Body of pancreas (tissue), 4 donors: ENCODE measurements around the gene CNTD1. TPM values are rescaled to one million over a fixed set of nuclear protein-coding genes. Genes with fewer than 3 reads are reported as not detected.

Experiments
- ATAC-seq: fragments of 150-250 bp; one replicate; pipeline ENCODE4 v1.9.1; 2016
- DNase-seq, 4 donors: peaks; one replicate each; pipeline ENCODE4 v3.0.0-alpha.2; 2019
- H3K27ac ChIP-seq, 4 donors: fragments of 200-600 bp; sonication (generic); 1 replicate in 3 of 4; 2 replicates in 1 of 4; pipeline versions ENCODE4 v1.5.1 to v1.6.1; 2016 to 2019; ENCODE audit warnings: mild to moderate bottlenecking in 1 of 4, mixed read lengths in 1 of 4, moderate library complexity in 1 of 4
- H3K27me3 ChIP-seq, 2 donors: fragments of 200-600 bp; sonication (generic); one replicate each; pipeline ENCODE4 v1.6.0; 2016; ENCODE audit warnings: mild to moderate bottlenecking in 1 of 2
- H3K36me3 ChIP-seq, 2 donors: fragments of 200-600 bp; sonication (generic); replicated peaks in 1 of 2; 2 replicates each; pipeline ENCODE4 v1.5.1; 2016; ENCODE audit warnings: low read depth in 2 of 2; ENCODE audit not compliant: insufficient read depth in 1 of 2
- H3K4me1 ChIP-seq: fragments of 200-600 bp; sonication (generic); one replicate; pipeline ENCODE4 v1.6.0; 2016
- H3K4me3 ChIP-seq, 2 donors: fragments of 200-600 bp; sonication (generic); 1 replicate in 1 of 2; 2 replicates in 1 of 2; pipeline ENCODE4 v1.5.1; 2016 to 2019
- H3K9me3 ChIP-seq, 3 donors: fragments of 200-600 bp; sonication (generic); 1 replicate in 2 of 3; 2 replicates in 1 of 3; pipeline ENCODE4 v1.5.1; 2016
- POLR2A ChIP-seq, 3 donors: fragments of 450-650 bp; IDR thresholded peaks; one replicate each; pipeline ENCODE4 v1.6.1; 2016; ENCODE audit warnings: antibody characterized with exemption in 3 of 3, mild to moderate bottlenecking in 2 of 3
- whole genome bisulfite sequencing, 2 donors: methylation state at CpG; one replicate each; pipeline ENCODE4 v1.1.5; 2017; 5-methylcytosine and 5-hydroxymethylcytosine counted together
- intact Hi-C: fragments of 100-400 bp; cut with DNase I; formaldehyde crosslinking; loops from one replicate; pipeline ENCODE4 v1.15.1; 2023
- total RNA-seq, 2 donors: library from RNA; depleted of rRNA; stranded (reverse); fragments of >200 nt; gene quantifications; one replicate each; pipeline ENCODE4 v1.1.0, GENCODE V29; 2016
- TF ChIP-seq, protein P1 (sequence below), 7 experiments: fragments of 450-650 bp in 4 of 7; fragments of 200-600 bp in 3 of 7; sonication (generic) in 3 of 7; IDR thresholded peaks; one replicate each; pipeline ENCODE4 v1.5.1; 2016 to 2019; ENCODE audit warnings: antibody characterized with exemption in 7 of 7

Gene CNTD1
- total RNA-seq, 2 donors from 2014 or later = not detected

DNA sequence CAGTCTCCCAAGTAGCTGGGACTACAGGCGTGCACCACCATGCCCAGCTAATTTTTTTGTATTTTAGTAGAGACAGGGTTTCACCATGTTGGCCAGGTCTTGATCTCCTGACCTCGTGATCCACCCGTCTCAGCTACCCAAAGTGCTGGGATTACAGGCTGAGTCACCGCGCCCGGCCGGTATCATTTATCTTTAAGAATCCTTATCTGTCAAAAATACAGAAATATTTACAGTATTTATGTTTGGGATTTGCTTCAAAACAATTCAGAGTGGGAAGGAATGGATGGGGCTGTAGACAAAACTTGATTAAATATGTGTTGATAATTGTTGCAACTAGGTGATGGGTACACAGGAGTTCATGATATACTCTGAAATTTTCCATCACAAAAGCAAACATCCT, 22.5 kb downstream of the CNTD1 start:
- TF ChIP-seq POLR2A (IDR thresholded peaks at IDR 0.05) = no peak
- WGBS, 2 donors = 91 to 93% methylated on average over 7 of the region's 7 CpGs
- Histone ChIP-seq H3K27me3 (no peaks in the 10 kb centered on the region), H3K36me3 (peaks cover 21 to 31% of the 10 kb centered on the region in 2 donors), H3K4me3 (no peak overlapping the region), H3K4me1 (peaks cover 24% of the 10 kb centered on the region), H3K27ac (no peak overlapping the region), H3K9me3 (no peaks in the 10 kb centered on the region)
- ATAC-seq (no peak), DNase-seq (no peak)
- intact Hi-C loops = loop anchor here (10.0 kb wide), 1 partner anchor 96 kb away; no protein-coding TSS in a partner anchor

DNA sequence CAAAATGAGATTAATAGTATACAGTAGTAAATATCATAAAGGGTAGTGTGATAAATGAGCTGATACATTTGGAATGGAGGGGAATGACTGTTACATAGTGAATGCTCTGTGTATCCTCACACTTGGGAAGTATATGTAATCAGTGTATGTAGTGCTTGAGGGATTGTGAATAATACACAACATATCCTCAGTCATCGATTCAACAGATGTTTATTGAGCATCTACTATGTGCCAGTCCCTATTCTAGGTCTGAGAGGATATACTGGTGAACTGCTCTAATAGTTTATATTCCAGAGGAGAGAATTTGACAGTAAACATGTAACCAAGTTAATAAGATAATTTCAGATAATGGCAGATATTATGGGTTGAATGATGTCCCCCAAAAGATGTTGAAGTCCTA, 28.8 kb downstream of the CNTD1 start:
- no peaks in the 10 kb centered on the region for H3K9me3 ChIP-seq
- H3K27ac ChIP-seq = no peak overlapping the region
- ATAC-seq (no peak), DNase-seq (no peak)
- H3K27me3 ChIP-seq = no peaks in the 10 kb centered on the region
- peaks cover 23% of the 10 kb centered on the region for H3K4me1 ChIP-seq
- intact Hi-C loops = loop anchor here (10.0 kb wide), 1 partner anchor 103 kb away; no protein-coding TSS in a partner anchor
- TF ChIP-seq POLR2A (IDR thresholded peaks at IDR 0.05) = no peak
- TF ChIP-seq, protein P1, sequence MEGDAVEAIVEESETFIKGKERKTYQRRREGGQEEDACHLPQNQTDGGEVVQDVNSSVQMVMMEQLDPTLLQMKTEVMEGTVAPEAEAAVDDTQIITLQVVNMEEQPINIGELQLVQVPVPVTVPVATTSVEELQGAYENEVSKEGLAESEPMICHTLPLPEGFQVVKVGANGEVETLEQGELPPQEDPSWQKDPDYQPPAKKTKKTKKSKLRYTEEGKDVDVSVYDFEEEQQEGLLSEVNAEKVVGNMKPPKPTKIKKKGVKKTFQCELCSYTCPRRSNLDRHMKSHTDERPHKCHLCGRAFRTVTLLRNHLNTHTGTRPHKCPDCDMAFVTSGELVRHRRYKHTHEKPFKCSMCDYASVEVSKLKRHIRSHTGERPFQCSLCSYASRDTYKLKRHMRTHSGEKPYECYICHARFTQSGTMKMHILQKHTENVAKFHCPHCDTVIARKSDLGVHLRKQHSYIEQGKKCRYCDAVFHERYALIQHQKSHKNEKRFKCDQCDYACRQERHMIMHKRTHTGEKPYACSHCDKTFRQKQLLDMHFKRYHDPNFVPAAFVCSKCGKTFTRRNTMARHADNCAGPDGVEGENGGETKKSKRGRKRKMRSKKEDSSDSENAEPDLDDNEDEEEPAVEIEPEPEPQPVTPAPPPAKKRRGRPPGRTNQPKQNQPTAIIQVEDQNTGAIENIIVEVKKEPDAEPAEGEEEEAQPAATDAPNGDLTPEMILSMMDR (IDR thresholded peaks at IDR 0.05) = no peak
- H3K4me3 ChIP-seq = no peak overlapping the region
- 72 to 94% methylated on average over 1 of the region's 1 CpG for WGBS, 2 donors
- no peaks in the 10 kb centered on the region for H3K36me3 ChIP-seq

DNA sequence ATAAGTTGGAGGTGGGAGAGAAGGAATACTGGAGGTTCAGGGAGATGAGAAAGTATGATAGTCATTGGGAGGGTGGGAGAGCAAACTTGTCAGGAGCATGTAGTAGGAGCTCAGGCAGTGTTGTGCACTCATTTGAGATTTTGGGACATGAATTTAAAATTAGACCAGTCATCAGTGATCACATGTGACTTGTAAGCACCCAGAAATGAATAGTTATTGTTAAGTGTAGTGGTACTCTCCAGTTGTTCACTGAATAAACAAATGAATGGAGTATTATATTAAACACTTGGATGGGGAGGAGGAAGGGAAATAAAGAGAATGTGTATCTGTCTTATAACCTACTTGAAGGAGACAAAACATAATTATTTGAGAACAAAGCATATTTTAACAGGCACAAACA, 32.3 kb downstream of the CNTD1 start:
- ATAC-seq = no peak
- Histone ChIP-seq H3K36me3 (no peaks in the 10 kb centered on the region), H3K27ac (no peak overlapping the region), H3K9me3 (no peaks in the 10 kb centered on the region), H3K4me1 (peaks cover 29% of the 10 kb centered on the region), H3K4me3 (no peak overlapping the region), H3K27me3 (no peaks in the 10 kb centered on the region)
- intact Hi-C loops = no loop called here
- DNase-seq = no peak
- TF ChIP-seq POLR2A (IDR thresholded peaks at IDR 0.05) = no peak
- TF ChIP-seq, protein P1 (IDR thresholded peaks at IDR 0.05) = no peak

- Histone ChIP-seq H3K36me3 (peaks cover 0 to 4% of the 10 kb centered on the region in 2 donors), H3K9me3 (no peaks in the 10 kb centered on the region), H3K27ac (peak overlapping the region; percentile 69 to 91 (median 81)), H3K27me3 (no peaks in the 10 kb centered on the region), H3K4me1 (peaks cover 29% of the 10 kb centered on the region), H3K4me3 (peak overlapping the region; percentile 75 to 98)
- ATAC-seq (peak; percentile 10), DNase-seq (peak in 2 of 4 donors; percentile 29 to 32)
- intact Hi-C loops = no loop called here
- 14 to 15% methylated on average over 9 of the region's 9 CpGs for whole genome bisulfite sequencing, 2 donors
- TF ChIP-seq POLR2A (IDR thresholded peaks at IDR 0.05) = no peak
- TF ChIP-seq, protein P1 (IDR thresholded peaks at IDR 0.05) = no peak
Measured at GRCh38 chr17:42832213-42832933, 33.7 kb downstream of the CNTD1 start.

DNA sequence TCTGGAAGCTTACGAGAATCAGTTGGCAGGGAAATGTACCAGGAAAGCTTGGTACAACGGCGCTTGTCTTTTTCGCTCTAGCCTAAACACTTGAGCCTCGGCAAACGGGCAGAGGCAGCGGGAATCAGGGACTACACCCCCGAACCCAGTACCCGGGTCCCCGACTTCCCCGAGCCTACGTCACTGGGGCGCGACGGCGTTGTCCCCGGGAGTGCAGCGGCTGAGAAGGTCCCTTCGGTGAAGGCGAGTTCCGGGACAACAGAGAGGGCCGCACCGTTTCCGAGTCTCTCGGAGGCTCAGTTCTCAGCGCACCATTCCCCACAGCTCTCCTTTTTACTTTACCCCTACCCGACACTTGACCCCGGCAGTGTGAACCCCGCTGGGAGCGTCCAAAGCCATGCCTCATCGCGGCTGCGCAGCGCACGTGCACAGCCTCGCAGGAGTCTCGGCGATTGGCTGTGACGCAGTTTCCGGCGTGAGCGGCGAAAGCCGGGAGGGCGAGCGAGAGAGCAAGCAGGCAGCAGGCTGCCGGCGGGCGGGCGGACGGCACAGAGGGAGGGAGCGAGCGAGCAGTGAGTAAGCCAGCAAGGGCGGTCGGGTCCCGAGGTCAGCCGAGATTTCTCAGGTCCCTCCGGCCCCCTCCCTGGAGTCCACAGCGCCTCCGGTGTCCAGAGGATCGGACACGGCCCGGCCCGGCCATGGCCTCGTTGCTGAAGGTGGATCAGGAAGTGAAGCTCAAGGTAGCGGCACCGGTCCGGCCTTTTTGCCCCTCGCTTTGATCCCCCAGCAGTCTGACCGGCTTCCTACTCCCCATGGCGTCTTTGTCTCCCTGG, 34.5 kb downstream of the CNTD1 start, which contains the start of gene PSME3:
TSS of gene PSME3 (plus strand) at position 464 of the 833 bp plus-strand sequence. CDS start at position 699, 235 bp downstream.
- Histone ChIP-seq H3K4me1 (peaks cover 29% of the 10 kb centered on the region), H3K27me3 (no peaks in the 10 kb centered on the region), H3K27ac (peak within 1 kb of the TSS; percentile 69 to 91 (median 81)), H3K9me3 (no peaks in the 10 kb centered on the region), H3K4me3 (peak within 1 kb of the TSS; percentile 75 to 98), H3K36me3 (peaks cover 0 to 8% of the 10 kb centered on the region in 2 donors)
- TF ChIP-seq, protein P1 (IDR thresholded peaks at IDR 0.05) = peak in 1 of 7 experiments; percentile 17
- TF ChIP-seq POLR2A (IDR thresholded peaks at IDR 0.05) = peak; percentile 86 to 97 (median 96)
- DNase-seq = peak; percentile 88 to 92 (median 90)
- intact Hi-C loops = no loop called here
- WGBS, 2 donors = 0 to 2% methylated on average over 27 to 71 of the region's 71 CpGs
- ATAC-seq = peak; percentile 96
